Measurements from ENCODE around the gene TINCR.

DNA sequence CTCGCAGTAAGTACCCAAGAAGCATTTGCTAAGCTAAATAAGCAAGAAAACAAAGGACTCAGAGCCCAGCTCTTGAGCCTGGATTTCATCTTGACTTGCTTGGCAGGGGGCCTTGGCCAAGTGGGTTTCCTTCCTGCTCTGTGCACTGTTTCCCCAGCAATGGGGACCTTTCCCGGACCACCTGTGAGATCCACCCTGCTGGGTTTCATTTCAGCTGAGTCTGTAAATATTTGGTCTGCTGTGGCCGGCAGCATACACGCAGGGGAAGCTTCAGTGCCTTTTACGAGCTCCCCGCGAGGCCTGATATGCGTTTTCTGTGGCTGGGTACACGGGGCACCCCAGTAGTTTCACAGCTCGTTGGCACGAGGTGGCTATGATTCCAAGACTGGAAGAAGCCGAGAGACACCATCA is 12.4 kb upstream of the TINCR start:
- TF ChIP-seq TAF1 (IDR thresholded peaks at IDR 0.05; ENCODE audit: borderline replicate concordance, insufficient read depth, low read length): no peak
- no peak for TF ChIP-seq POLR2AphosphoS5 (IDR thresholded peaks at IDR 0.05; ENCODE audit: low read depth, low read length)
- TF ChIP-seq FOXP2 (optimal IDR thresholded peaks at IDR 0.05; ENCODE audit: borderline replicate concordance, extremely low read depth, extremely low read length, insufficient read depth): no peak
